ENCODE results near the gene FAF2. TPM values are rescaled to one million over a fixed set of nuclear protein-coding genes. Genes with fewer than 3 reads are reported as not detected.
A peak's percentile ranks its signal among the peaks of the same experiment; 100 is the strongest.
"Not testable (repeated sequence)": the region's sequence is repeated elsewhere in the genome, so short reads cannot be mapped to it uniquely, and the experiment has no call there.

The FAF2 gene, protein sequence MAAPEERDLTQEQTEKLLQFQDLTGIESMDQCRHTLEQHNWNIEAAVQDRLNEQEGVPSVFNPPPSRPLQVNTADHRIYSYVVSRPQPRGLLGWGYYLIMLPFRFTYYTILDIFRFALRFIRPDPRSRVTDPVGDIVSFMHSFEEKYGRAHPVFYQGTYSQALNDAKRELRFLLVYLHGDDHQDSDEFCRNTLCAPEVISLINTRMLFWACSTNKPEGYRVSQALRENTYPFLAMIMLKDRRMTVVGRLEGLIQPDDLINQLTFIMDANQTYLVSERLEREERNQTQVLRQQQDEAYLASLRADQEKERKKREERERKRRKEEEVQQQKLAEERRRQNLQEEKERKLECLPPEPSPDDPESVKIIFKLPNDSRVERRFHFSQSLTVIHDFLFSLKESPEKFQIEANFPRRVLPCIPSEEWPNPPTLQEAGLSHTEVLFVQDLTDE
- 46.5 and 66.9 TPM in 2 replicates for total RNA-seq (2014; rRNA removed; shearing (Covaris generic))
- 47.5 and 52.3 TPM in 2 replicates for polyA plus RNA-seq (2015; cell fraction: cytosol; rRNA removed)
- 89.1 and 91.7 TPM in 2 replicates for polyA plus RNA-seq (2015; cell fraction: nucleus; rRNA removed)

DNA sequence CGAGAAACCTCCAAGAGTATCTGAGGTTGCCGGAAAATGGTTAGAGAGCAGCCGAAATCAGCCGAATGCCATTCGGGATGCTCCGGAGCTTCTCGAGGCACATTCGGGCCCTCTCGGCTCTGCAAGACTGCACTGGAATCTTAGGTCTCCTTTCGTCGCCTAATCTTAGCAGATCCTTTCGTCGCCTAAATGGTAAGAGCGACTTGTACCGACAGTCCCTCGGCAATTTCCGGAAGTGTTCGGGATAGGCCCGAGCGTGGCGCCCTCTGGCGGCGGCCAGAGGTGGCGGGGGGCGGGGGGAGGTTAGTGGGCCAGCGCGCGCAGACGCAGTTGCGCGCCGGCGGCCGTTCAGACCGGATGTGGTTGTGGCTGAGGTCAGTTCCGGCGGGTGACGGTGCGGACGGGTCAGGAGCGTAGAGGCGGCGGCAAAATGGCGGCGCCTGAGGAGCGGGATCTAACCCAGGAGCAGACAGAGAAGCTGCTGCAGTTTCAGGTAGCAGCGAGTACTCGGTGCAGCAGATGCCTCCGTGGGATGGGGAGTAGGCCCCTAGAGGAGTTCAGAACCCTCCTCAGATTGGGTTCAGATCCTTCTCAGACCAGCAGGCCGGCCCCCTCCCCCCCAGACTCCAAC is at the start of gene FAF2:
Gene FAF2 (plus strand): TSS at position 408 of the 631 bp plus-strand sequence. CDS start 23 bp downstream, at position 431.
- DNase-seq (ENCODE audit: low read depth) = peak; percentile 98

DNA sequence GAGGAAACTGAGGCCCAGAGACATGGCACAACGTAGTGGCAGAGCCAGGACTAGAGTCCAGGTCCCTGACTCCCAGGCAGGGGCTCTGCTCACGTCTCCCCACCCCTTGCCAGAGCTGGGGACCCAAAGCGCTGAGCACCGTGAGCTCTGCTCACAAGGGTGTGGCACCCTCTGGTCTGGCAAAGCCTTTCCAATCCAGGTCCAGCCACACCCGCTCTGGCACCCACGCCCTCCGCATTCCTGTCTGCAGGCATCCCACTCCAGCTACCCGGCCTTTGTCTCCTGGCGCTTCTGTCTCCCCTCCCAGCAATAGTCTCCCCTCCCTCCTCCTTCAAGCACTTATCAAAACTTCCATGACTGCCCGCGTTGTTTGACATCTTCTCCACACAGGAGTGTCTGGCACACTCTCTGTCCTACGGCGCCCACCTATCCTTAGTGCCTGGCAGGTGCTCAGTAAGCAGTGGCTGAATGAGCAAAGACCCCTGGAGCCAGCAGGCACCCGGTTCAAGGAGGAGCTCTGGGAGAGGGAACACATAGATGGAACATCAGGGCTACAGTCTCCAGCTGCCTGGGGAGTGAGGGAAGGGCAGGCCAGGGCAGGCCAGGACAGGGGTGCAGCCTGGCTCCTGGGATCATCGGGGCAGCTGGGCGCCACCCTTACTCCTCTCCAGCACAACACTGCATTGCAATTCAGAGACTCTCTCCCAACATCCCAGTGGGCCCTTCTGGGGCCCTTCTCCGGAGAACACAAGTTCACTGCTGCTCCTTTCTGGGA is 47.6 kb upstream of the FAF2 start:
- no peak for DNase-seq (ENCODE audit: low read depth)

DNA sequence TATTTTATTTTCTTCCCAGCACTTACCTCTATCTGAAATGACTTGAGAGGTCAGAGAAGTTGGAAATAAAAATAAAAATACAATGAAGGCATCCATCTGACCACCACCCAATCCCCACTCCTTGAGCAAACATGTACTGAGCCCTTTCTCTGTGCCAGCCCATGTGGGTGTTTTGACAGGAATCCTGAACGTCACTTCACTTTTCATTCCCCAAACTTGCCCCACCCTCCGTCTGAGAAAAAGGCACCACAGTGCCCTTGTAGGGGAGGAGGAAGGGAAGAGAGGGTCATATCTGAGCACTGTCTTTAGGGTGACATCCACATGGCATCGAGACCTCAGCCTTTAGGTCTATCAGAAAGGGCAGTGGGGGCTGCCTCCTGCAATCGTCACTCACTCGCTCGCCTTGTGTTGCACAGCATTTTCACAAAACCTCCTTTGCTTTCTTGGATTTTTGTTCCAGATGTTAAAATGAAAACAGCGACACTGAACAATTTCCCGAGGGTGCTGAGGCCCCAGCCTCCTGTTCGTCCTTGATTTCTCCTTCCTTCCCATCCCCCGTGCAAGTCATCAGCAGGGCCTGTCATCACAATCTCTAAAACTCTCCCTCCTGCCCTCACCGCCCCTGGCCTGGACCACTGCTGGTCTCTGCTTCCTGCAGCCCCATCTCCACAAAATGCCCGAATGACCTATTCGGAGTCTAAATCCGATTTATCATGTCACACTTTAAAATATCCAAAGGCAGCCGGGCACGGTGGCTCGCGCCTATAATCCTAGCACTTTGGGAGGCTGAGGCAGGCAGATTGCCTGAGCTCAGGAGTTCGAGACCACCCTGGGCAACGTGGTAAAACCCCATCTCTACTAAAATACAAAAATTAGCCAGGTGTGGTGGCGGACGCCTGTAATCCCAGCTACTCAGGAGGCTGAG is 46.6 kb upstream of the FAF2 start:
- DNase-seq (ENCODE audit: low read depth) = no peak

DNA sequence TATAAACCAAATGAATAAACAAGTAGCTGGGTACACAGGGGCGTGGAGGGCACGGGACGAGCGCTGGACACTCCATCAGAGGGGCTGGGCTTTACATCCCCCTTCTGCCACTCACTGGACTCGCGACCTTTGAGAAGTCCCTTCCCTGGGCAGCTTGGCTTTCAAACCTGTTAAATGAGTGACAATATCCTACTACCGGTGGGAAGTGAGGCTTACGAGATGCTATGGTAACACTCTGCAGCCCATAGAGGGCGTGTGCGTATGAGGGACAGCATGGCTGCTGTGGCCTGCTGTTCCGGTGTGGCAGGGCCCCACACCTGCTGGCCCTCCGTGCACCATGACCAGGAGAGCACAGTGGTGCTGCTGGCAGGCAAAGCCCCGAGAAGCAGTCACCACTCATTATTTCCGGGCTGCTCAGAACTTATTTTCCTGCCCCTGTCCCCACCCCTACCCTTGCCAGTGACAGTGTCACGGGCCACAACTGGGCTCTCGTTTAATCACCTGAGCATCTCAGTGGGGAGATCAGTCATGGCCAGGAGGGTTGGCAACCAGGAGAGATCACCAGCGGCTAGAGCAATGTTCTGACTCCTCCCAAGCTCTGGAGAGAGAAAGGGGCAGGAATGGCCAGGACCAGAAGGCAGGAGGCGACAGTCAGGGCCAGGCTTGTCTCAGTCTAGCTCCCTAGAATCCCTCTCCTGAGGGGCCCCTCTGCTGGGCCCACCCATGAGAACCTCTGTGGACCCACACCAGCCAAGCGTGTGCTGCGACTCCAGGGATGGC is 42.3 kb upstream of the FAF2 start:
- no peak for DNase-seq (ENCODE audit: low read depth)

DNA sequence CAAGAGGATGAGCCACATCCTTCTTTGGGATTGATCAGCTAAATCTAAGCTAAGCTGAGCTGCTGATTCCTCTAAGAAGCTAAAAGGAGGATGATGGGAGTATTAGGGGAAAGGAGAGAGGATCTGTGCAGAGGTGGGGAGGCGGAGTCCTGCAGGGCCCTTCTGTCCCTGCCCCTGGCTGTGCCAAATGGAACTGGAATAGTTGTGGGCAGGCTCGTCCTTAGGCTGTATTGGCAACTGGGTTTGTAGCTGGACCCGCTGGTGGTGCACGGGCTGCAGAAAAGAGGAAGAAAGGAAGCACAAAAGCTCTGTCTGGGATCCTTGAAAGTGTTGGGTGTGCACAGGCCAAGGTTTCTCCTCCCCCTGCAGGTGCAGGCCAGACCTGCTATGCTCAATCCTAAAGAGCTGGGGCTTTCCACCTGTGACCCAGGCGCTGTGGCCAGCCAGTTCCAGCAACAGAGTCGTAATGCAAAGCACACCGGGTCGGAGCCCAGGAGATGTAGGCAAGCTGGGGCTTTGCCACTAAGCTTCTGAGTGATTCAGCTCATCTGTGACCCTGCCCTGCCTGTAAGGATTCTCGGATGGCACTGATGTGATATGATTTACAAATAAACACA is 41.6 kb upstream of the FAF2 start:
- DNase-seq (ENCODE audit: low read depth) = no peak

DNA sequence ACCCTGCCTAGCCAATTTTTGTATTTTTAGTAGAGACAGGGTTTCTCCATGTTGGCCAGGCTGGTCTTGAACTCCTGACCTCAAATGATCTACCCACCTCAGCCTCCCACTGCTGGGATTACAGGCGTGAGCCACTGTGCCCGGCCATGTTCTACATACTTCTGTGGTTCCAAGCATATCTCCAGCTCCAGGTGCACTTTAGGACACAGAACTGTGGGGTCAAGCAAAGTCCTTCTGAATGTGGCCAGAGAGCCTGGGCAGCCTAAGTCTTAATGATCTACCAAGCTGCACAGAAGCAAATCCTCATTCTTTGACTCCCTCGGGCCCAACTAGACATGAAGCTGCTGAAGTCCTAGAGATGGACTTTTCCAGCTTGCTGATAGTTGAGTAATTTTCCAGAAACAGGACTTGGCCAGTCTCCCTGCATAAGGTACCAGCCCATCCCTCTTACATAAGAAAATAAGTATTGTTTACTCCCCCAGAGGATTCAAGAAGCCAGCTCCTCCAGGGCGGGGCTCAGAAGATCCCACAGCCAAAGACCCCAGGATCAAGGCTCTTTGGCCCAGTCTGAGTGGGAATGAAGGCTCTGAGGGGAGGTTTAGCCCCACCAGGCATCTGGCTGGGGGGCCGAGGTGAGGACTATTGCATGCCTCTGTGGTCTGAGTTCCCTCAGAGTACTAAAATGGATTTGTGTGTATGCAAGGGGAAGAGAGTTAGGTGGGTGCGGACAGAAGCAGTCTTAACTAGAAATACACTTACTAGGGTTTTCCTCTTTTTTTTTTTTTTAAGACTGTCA is 40.5 kb upstream of the FAF2 start:
- no peak for DNase-seq (ENCODE audit: low read depth)

DNA sequence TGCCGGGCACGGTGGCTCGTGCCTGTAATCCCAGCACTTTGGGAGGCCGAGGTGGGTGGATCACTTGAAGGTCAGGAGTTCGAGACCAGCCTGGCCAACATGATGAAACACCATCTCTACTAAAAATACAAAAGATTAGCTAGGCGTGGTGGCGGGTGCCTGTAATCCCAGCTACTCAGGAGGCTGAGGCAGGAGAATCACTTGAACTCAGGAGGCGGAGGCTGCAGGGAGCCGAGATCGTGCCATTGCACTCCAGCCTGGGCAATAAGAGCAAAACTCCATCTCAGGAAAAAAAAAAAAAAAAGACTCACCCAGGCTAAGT is 40.0 kb upstream of the FAF2 start:
- DNase-seq (ENCODE audit: low read depth) = not testable (repeated sequence)

DNA sequence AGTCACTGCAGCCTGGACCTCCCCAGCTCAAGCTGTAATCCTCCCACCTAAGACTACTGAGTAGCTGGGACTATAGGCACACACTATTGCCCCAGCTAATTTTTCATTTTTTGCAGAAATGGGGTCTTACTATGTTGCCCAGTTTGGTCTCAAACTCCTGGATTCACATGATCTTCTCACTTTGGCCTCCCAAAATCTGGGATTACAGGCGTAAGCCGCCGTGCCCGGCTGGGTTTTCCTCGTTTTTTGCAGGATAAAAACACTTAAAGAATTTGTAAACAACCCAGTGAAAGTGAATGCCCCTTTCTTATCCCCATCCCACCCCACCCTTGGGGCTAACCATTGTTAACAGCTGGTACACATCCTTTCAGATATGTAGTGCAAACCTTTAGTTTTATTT is 39.6 kb upstream of the FAF2 start:
- no peak for DNase-seq (ENCODE audit: low read depth)

DNA sequence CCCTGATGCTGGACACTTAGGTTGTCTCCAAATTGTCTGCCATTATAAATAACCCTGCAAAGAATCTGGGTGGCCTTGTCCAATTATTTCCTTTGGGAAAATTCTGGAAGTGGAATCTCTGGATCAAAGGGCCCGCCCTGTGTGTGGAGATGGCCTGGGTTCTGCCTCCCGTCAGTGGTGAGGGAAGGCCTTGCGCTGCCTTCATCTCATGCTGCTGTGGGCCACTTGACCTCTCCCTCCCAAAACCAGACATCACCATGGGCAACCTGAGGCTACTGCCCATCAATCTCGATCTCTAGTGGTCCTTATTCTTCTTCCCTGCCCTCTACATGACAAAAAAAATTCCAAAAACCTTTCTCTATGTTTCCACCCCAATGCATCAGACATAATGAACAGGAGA is 38.4 kb upstream of the FAF2 start:
- DNase-seq (ENCODE audit: low read depth) = no peak

DNA sequence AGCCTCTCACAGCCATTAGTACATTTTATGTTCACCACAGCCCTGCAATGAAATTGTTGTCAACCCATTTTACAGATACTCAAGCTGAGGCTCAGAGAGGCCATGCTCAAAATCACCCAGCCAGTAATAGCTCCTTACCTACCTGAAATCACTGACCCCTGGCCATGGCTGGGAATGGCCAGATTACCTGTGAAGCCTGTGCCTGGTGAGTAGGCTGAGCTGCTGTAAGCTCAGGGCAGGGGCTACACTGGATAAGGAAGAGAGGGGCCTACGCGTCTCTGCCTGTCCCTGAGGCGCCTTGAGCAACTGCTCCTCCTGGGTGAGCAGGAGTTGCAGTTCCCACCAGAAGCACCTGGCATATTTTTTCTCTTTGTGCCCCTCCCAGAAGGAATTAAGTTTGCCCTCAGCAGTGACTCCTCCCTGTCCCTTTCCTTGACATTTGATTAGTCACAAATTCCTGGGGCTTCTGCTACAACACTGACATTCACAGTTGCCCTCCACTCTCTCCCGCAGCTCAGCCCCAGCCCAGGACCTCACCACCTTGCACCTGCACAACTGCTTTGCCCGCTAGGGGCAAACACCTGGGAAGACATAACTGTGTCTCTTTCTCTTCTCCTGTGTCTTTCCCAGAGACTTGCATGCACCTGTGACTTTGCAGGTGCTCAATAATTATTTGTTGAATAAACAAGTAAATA is 37.6 kb upstream of the FAF2 start:
- no peak for DNase-seq (ENCODE audit: low read depth)

DNA sequence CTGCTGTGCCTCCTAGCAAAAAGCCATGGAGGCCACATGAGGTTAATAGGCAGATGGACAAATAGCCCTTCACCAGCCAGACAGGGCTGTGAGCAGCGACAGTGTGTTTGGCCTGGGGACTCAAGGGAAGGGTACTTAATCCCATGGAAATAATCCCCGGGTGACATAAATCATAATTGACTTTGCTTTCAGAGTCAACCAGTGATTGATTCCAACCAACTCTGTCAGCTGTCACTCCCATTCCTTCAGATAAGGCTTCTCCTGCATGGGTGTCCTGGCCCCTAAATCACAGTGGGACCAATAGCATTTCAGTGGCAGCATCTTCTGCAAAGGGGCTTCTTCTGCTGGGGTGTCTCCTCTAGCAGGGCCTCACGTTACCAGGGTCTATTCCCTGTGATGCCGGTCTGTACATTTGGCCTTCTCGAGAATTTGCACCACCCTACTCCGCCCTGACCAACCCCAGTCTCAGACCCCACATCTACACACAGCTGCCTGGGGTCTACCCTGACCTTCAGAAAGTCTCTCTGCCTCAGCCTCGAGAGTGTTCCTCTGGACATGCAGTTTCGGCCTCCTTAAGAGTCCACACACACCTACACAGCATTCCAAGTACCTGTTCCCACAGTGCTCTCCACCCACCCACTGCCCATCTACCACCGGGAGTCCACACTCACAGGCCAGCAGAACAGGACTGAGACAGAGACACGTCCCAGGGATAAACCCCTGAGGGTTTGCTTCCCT is 35.5 kb upstream of the FAF2 start:
- DNase-seq (ENCODE audit: low read depth) = no peak

DNA sequence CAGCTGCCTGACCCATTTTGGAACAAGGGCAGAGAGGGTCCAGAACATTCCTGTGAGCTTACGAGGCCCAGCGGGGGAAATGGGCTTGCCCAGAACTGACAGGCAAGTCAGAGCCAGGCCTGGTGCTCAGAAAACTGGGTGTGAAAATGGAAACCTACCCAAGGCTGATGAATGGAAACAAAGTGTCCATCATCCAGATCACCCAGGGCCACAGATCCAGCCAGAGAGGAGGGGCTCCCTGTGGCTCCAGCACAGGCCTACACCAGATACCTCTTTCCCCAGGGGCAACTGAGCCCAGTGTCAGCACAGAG is 35.0 kb upstream of the FAF2 start:
- DNase-seq (ENCODE audit: low read depth) = no peak

DNA sequence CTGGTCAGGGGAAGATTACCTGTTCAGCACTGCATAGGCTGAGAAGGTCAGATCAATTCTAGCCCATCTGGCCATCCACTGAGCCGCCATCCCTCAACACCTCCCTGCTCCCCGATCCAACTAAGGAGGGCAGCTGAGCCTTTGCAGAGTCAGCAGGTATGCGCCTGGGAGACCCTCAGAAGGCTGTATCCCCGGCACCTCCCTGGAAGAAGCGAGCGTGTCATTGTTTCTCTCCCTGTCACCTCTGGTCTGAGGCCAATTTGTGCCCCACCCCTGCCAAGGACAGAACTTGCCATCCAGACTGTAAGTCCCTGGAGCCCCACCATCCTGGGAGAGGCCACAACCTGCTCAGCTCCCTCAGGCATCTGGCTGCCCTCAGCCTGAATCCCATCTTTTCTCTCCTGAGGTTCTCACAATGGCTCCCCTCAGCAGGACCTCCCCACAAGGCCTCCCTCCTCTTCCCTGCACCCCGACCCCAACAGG is 34.4 kb upstream of the FAF2 start:
- DNase-seq (ENCODE audit: low read depth) = no peak

DNA sequence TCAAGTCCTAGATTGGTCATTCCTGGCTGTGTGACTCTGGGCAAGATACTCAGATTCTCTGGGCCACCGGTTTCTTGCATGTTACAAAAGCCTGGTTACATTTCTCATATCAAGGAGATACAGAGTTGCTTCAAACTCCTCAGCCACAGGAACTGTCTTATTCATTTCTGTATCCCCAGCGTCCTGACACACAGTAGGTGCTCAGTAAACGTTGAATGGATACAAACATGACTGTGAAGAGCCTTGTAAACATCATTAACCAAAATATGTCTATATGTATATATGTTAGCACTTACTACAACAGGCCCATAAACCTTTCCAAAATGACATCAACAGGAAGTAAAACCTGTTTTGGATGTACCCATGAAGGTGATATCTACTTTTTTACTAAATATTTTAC is 33.5 kb upstream of the FAF2 start:
- DNase-seq (ENCODE audit: low read depth) = no peak

DNA sequence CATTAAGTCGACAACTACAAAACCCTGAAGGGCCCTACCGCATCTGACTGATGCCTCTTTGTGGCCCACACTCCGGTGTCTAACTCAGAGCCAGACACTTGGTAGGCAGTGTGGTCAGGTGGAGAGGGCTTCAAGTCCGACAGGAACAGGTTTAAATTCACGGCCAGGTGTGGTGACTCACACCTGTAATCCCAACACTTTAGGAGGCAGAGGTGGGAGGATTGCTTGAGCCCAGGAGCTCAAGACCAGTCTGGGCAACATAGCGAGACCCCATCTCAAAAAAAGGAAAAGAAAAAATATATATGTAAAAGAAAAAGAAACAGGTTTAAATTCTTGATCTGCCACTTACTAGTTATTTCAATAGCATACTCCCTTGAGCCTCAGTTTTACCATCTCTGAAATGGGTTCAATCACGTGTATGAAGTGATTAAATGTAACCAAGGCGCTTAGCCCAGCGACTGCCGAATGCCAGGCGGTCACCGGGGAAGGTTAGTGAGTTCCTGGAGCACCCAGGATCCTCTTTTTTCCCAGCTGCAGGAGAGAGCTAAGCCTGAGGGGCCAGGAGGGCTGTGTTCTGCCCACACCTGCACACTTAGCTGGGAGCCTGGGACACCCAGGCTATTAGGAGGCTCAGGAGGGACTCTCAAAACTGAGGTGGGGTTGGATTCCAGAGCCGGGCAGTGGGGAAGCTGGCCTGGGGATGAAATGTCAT is 32.8 kb upstream of the FAF2 start:
- DNase-seq (ENCODE audit: low read depth) = no peak

DNA sequence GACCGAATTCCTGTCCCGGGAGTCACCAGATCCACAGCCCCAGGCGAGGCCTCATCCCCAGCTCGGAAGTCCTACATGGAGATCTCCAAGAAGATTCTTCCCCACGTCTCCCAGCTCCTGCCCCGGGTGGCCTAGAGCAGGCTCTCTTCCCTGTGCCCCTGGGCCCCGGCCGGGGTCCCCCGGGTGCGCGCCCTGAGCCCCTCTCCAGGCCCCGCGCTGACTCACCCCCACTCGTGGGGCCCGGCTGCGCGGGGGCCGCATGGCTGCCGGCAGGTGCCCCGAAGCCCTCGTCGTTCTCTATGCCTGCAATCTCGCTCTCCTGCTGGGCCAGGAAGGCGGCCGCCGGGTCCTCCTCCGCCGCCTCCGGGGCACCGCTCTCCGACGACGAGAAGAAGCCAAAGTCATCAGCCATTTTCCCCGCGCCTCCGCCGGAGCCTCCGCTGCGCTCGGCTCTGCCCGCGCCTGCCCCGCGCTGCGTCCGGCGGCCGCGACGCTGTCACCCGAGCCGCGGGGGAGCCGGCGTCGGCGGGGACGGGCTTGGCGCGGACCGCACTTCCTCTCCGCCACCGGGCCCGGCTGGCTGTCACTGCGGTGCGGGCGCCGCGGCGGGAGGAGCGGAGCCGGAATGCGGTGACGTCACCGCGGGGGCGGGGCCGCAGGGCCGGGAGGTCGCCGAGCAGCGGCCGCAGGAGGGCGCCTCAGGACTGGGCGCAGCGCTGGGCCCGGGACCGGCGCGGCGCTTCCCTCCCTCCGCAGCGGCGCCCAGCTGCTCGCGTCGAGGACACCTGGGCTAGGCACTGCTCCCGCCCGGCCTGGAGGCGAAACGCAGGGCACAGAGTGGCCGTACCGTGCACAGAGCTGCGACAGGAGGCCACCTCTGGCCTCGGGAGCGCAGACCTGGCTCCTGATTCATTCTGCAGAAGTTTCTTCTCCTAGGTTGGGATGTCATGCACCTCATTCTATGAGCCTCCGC is 31.9 kb upstream of the FAF2 start, which contains the start of gene CLTB:
Gene CLTB (minus strand): TSS at position 588 of the 973 bp plus-strand sequence. CDS start 176 bp downstream, at position 412.
- DNase-seq (ENCODE audit: low read depth) = peak; percentile 79

Data from HT1080 (cell line).